GM18951 (cell line): ENCODE data around the gene IGSF9B.

ENCODE experiments used
- POLR2A ChIP-seq: IDR thresholded peaks from 4 replicates; pipeline ENCODE4 v1.6.1; 2011; ENCODE audit warnings: mild to moderate bottlenecking; ENCODE audit not compliant: insufficient read length, insufficient read depth; ENCODE audit errors: extremely low read depth
- in situ Hi-C: fragments of 300-500 bp; cut with MboI; formaldehyde crosslinking; loops from one replicate; pipeline ENCODE4 v1.12.0; 2022; ENCODE audit warnings: low sequenced_read_pairs, mixed read lengths, inconsistent platforms; ENCODE audit not compliant: unreplicated experiment

IGSF9B gene

DNA sequence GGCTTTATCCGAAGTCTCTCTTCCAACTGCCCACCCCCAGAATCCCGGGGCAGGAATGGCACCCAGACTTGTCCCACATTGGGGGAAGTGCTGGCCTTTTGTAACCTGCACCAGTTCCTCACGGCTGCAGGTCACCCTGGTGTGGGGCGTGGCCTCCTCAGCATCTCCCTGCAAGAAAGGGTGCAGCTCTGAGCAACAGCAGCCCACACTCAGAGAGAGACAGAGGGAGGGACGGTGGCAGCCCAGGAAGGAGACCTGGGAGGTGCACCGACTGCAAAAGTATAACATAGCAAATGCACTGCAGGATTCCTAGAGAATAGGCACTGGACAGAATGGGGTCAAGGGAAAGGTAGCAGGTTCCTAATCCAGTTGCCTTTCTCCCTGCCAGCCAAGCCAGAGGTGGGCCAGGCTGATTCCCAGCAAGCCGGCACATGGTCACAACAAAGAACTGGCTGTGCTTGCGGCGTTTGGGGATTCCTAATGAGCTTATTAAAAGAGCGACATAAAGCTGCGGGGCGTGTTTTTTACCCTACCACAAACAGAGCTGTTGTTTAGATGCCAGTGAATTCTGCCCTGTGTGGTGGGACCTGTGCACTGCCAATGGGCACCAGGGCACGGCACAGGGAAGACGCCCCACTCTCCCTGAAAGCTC, 18.2 kb upstream of the IGSF9B start:
- in situ Hi-C loops, result no loop called here
- TF ChIP-seq POLR2A, result no peak

GRCh38 chr11:133971881-133972280, 15.1 kb upstream of the IGSF9B start:
- no peak for TF ChIP-seq POLR2A
- in situ Hi-C loops, result no loop called here

GRCh38 chr11:133969112-133969511, 12.3 kb upstream of the IGSF9B start:
- in situ Hi-C loops, result no loop called here
- TF ChIP-seq POLR2A, result no peak

- in situ Hi-C loops, result no loop called here
- no peak for TF ChIP-seq POLR2A
These were observed 11.5 kb upstream of the IGSF9B start for GRCh38 chr11:133968300-133968699.

DNA sequence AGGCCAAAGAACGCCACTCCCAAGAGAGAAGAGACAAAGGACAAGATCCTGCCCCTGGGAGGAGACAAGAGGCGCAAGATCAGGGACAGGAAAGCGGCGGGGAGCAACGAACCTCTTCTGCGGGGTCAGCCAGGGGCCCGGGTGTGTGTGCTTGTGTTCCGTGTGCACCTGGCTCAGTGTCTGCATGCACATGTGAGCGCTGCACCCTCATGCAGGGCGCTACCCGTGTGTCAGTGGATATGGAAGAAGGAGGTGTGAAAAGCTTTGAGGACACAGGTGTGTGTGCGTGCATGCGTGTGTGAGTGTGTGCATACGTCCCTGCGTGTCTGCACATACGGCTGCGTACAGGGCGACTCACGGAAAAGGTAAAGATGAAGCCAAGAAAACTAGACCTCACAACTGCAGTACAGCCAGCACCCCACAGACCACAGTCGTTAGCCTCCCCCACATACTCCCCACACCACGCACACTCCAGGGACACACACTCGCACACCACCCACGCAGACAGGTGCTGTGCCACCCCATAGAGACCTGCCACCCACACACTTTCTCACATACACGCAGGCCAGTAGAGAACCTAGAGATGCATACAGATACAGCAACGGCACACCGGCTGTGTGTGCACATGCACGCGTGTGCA, 11.0 kb upstream of the IGSF9B start:
- in situ Hi-C loops, result no loop called here
- TF ChIP-seq POLR2A, result no peak

DNA sequence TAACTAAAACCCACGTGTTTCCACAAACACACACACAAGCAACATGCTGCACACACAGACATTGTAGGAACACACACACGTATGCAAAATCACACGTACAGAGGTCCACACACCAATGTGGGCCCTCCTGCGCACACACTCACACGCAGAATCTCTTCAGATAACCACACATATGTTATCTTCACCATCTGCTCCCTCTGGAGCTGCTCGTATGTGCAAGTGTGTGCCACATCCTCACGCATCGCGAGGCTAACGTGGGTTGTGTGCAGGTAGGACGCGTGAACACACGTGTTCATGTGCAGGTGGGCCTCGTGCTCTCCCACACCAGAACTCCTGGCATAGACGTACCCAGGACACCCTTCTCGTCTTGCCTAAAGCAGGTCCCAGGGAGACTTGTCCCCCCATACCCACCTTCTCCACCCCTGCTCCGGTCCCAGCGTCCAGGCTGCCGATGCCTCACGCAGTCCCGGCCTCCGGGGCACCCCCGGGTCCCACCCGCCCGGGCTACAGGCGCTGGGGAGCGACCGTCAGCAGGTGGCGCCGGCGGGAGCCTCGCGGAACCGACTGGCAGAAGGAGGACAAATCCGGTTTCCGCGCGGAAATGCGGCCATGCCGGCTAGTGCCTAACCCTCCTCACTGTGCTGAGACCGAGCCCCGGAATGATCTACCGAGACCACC, 10.3 kb upstream of the IGSF9B start:
- in situ Hi-C loops, result no loop called here
- no peak for TF ChIP-seq POLR2A

DNA sequence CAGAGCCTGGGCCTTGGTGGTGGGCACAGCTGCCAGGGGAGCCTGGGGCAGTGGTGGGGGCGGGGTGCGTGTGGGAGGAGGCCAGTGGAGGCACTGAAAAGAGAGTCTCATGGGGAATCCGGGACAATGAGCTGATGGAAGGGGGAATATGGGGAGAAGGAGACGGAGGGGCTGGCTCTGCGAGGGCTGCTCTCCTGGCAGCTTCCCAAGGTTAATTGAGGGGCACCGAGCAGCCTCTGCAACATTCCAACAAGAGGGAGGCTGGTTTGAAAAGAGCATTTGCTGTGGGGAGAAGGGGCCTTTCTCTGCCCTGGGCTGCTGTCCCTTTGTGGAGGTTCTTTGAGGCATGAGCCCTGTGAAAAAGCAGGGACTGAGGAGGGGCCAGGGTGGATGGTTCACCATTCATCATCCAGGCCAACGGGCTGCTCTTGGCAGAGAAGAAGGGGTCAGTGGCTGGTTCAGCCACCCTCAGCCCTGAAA, 9.4 kb upstream of the IGSF9B start:
- in situ Hi-C loops, result no loop called here
- no peak for TF ChIP-seq POLR2A

- TF ChIP-seq POLR2A, result no peak
- in situ Hi-C loops, result no loop called here
These were observed 8.3 kb upstream of the IGSF9B start for GRCh38 chr11:133965031-133965601.

- in situ Hi-C loops, result no loop called here
- no peak for TF ChIP-seq POLR2A
These were observed 7.6 kb upstream of the IGSF9B start for GRCh38 chr11:133964356-133964755.

DNA sequence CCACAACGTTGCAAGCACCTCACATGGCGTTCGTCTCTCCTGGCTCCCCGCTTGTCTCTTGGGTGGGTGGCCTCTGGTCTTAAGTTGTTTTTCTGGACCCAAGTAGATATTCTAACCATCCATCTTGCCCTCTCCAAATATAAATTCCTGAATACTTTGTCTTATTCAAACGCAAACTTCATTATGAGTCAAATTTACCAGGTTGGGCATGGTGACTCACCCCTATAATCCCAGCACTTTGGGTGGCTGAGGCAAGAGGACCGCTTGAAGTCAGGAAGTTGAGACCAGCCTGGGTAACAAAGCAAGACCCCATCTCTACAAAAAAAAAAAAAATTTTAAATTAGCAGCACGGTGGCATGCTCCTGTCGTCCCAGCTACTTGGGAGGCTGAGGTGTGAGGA, 5.1 kb upstream of the IGSF9B start:
- no peak for TF ChIP-seq POLR2A
- in situ Hi-C loops, result no loop called here

GRCh38 chr11:133957900-133958299, 1.1 kb upstream of the IGSF9B start:
- in situ Hi-C loops, result no loop called here
- TF ChIP-seq POLR2A, result no peak

- TF ChIP-seq POLR2A, result no peak
These were observed 785 bp downstream of the IGSF9B start for GRCh38 chr11:133955945-133956421.

DNA sequence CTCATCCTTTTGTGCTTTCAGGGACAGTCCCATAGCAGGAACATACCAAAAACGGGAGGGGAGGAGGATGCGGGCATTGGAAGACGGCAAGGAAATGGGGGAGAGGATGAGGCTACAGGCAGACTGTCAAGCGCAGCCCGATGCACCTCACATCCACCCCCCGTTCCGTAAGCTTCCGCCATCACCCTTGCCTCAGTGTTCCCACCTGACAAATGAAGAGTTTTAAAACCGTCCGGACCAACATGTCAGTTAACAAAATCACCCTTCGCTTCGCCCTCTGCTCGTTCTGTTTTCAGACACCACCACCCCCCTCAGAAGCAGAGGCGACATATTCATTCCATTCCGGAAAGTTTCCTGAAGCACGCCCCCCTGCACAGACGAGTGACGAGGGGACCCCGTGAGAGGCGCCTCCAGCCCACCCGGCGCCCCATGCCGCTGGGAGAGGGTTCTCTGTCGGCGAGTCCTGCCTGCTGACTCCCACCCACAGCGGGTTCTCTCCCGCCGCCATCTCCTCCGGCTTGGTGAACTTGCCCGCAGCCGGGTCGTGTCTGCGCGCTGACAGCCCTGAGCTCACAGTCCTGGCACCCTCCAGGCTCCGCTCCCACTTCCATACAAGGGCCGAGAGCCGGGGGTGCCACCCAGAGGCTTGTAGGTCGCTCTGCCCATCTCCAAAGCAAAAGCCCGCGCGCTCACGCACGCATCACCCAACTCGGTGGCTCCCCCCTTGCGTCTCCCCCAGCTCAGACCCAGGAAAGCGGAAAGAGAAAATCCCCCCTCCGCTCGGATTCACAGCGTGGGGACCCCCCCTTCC, 1.5 kb downstream of the IGSF9B start:
- in situ Hi-C loops, result no loop called here
- TF ChIP-seq POLR2A, result no peak

More at GRCh38 chr11:133955945-133956421, 785 bp downstream of the IGSF9B start:
- in situ Hi-C loops, result no loop called here
